Measurements from ENCODE around the gene AGPAT3.
"Not testable (repeated sequence)": the region's sequence is repeated elsewhere in the genome, so short reads cannot be mapped to it uniquely, and the experiment has no call there.

The AGPAT3 gene

GRCh38 chr21:43884861-43885417, 19.9 kb downstream of the AGPAT3 start:
- no peak for DNase-seq

- DNase-seq: no peak
These were observed 20.7 kb downstream of the AGPAT3 start for GRCh38 chr21:43885721-43886120.

GRCh38 chr21:43886565-43886964, 21.5 kb downstream of the AGPAT3 start:
- DNase-seq: no peak

- no peak for DNase-seq
These were observed 24.0 kb downstream of the AGPAT3 start for GRCh38 chr21:43889069-43889468.

GRCh38 chr21:43890042-43890441, 25.0 kb downstream of the AGPAT3 start:
- no peak for DNase-seq

- DNase-seq: no peak
These were observed 27.3 kb downstream of the AGPAT3 start for GRCh38 chr21:43892334-43892733.

GRCh38 chr21:43892984-43893535, 28.0 kb downstream of the AGPAT3 start:
- DNase-seq: no peak

GRCh38 chr21:43893536-43894205, 28.6 kb downstream of the AGPAT3 start:
- no peak for DNase-seq

GRCh38 chr21:43894206-43894577, 29.2 kb downstream of the AGPAT3 start:
- no peak for DNase-seq

GRCh38 chr21:43895196-43895595, 30.2 kb downstream of the AGPAT3 start:
- DNase-seq: no peak

GRCh38 chr21:43896696-43897299, 31.8 kb downstream of the AGPAT3 start:
- DNase-seq: not testable (repeated sequence)

- no peak for DNase-seq
These were observed 34.5 kb downstream of the AGPAT3 start for GRCh38 chr21:43899307-43900077.

GRCh38 chr21:43900078-43900385, 35.0 kb downstream of the AGPAT3 start:
- DNase-seq: no peak

- DNase-seq: no peak
These were observed 35.7 kb downstream of the AGPAT3 start for GRCh38 chr21:43900690-43901089.

GRCh38 chr21:43902441-43902840, 37.4 kb downstream of the AGPAT3 start:
- DNase-seq: peak in 1 of 2 experiments; percentile 57

GRCh38 chr21:43903451-43904091, 38.5 kb downstream of the AGPAT3 start:
- DNase-seq: no peak

- DNase-seq: no peak
These were observed 39.3 kb downstream of the AGPAT3 start for GRCh38 chr21:43904331-43904781.

GRCh38 chr21:43905726-43906455, 40.9 kb downstream of the AGPAT3 start:
- no peak for DNase-seq

- no peak for DNase-seq
These were observed 41.8 kb downstream of the AGPAT3 start for GRCh38 chr21:43906585-43907370.

- no peak for DNase-seq
These were observed 42.7 kb downstream of the AGPAT3 start for GRCh38 chr21:43907751-43908150.

GRCh38 chr21:43908167-43908566, 43.1 kb downstream of the AGPAT3 start:
- no peak for DNase-seq

All from NCI-H524 (cell line).